Nephron (organoid): Measurements from ENCODE around the gene TUBGCP2.
"Not testable (repeated sequence)": the region's sequence is repeated elsewhere in the genome, so short reads cannot be mapped to it uniquely, and the experiment has no call there.

Experiments
- H3K27ac Mint-ChIP-seq, 3 experiments: 2 replicates each; pipeline ENCODE4 v1.8.0; 2020; ENCODE audit warnings: mixed read lengths in 3 of 3, mild to moderate bottlenecking in 2 of 3, moderate library complexity in 1 of 3
- H3K27me3 Mint-ChIP-seq: 2 replicates; pipeline ENCODE4 v1.8.0; 2021; ENCODE audit warnings: low read depth, mild to moderate bottlenecking, moderate library complexity, mixed read lengths
- H3K36me3 Mint-ChIP-seq: 2 replicates; pipeline ENCODE4 v1.8.0; 2020; ENCODE audit warnings: low read depth, mixed read lengths
- H3K4me1 Mint-ChIP-seq: 2 replicates; pipeline ENCODE4 v1.8.0; 2020; ENCODE audit warnings: mixed read lengths
- H3K4me3 Mint-ChIP-seq, 3 experiments: 2 replicates each; pipeline ENCODE4 v1.8.0; 2020; ENCODE audit warnings: mild to moderate bottlenecking in 3 of 3, mixed read lengths in 3 of 3, moderate library complexity in 2 of 3
- H3K9me3 Mint-ChIP-seq: 2 replicates; pipeline ENCODE4 v1.8.0; 2020; ENCODE audit warnings: mixed read lengths
- CTCF ChIP-seq, 3 experiments: fragments of 200-600 bp; sonication (generic); IDR thresholded peaks; one replicate each; pipeline ENCODE4 v1.5.0; 2021; ENCODE audit warnings: antibody characterized with exemption in 3 of 3; ENCODE audit not compliant: unreplicated experiment in 3 of 3

TUBGCP2 gene

GRCh38 chr10:133268532-133268931, 40.1 kb downstream of the TUBGCP2 start:
- no peak for TF ChIP-seq CTCF (IDR thresholded peaks at IDR 0.05; ENCODE audit: unreplicated experiment in 3 of 3)
- no peaks in the 10 kb centered on the region for H3K36me3 Mint-ChIP-seq
- no peak overlapping the region for H3K4me3 Mint-ChIP-seq
- no peaks in the 10 kb centered on the region for H3K9me3 Mint-ChIP-seq
- no peaks in the 10 kb centered on the region for H3K4me1 Mint-ChIP-seq
- no peak overlapping the region for H3K27ac Mint-ChIP-seq
- H3K27me3 Mint-ChIP-seq: peaks cover 10% of the 10 kb centered on the region

- Mint-ChIP-seq H3K27me3 (peaks cover 10% of the 10 kb centered on the region), H3K36me3 (no peaks in the 10 kb centered on the region), H3K4me3 (no peak overlapping the region), H3K27ac (no peak overlapping the region), H3K4me1 (no peaks in the 10 kb centered on the region), H3K9me3 (no peaks in the 10 kb centered on the region)
- TF ChIP-seq CTCF (IDR thresholded peaks at IDR 0.05; ENCODE audit: unreplicated experiment in 3 of 3): no peak
Observed at GRCh38 chr10:133267829-133268228, 40.8 kb downstream of the TUBGCP2 start.

- Mint-ChIP-seq H3K4me3 (no peak overlapping the region), H3K27ac (no peak overlapping the region), H3K4me1 (no peaks in the 10 kb centered on the region), H3K36me3 (no peaks in the 10 kb centered on the region), H3K9me3 (no peaks in the 10 kb centered on the region), H3K27me3 (peaks cover 10% of the 10 kb centered on the region)
- TF ChIP-seq CTCF (IDR thresholded peaks at IDR 0.05; ENCODE audit: unreplicated experiment in 3 of 3): no peak
Observed at GRCh38 chr10:133267293-133267692, 41.4 kb downstream of the TUBGCP2 start.

GRCh38 chr10:133266056-133266795, 42.4 kb downstream of the TUBGCP2 start:
- H3K27ac Mint-ChIP-seq: no peak overlapping the region
- TF ChIP-seq CTCF (IDR thresholded peaks at IDR 0.05; ENCODE audit: unreplicated experiment in 3 of 3): no peak
- H3K36me3 Mint-ChIP-seq: no peaks in the 10 kb centered on the region
- peaks cover 10% of the 10 kb centered on the region for H3K27me3 Mint-ChIP-seq
- H3K9me3 Mint-ChIP-seq: no peaks in the 10 kb centered on the region
- H3K4me3 Mint-ChIP-seq: no peak overlapping the region
- no peaks in the 10 kb centered on the region for H3K4me1 Mint-ChIP-seq

- H3K9me3 Mint-ChIP-seq, H3K27ac Mint-ChIP-seq, H3K36me3 Mint-ChIP-seq, H3K4me1 Mint-ChIP-seq: not testable (repeated sequence)
- Mint-ChIP-seq H3K4me3 (peak overlapping the region in 1 of 3 experiments; percentile 37), H3K27me3 (peaks cover 13% of the 10 kb centered on the region)
Observed at GRCh38 chr10:133265052-133265451, 43.6 kb downstream of the TUBGCP2 start.

GRCh38 chr10:133264461-133264860, 44.2 kb downstream of the TUBGCP2 start:
- Mint-ChIP-seq H3K4me3 (no peak overlapping the region), H3K27me3 (peaks cover 17% of the 10 kb centered on the region), H3K4me1 (no peaks in the 10 kb centered on the region), H3K9me3 (no peaks in the 10 kb centered on the region), H3K36me3 (no peaks in the 10 kb centered on the region), H3K27ac (no peak overlapping the region)
- TF ChIP-seq CTCF (IDR thresholded peaks at IDR 0.05; ENCODE audit: unreplicated experiment in 3 of 3): no peak
